ENCODE measurements around the gene PYGB.
A peak's percentile ranks its signal among the peaks of the same experiment; 100 is the strongest.

PYGB gene

GRCh38 chr20:25216199-25216945, 31.5 kb upstream of the PYGB start:
- DNase-seq = no peak

- no peak for DNase-seq
These were observed 30.4 kb upstream of the PYGB start for GRCh38 chr20:25217161-25218108.

- DNase-seq = no peak
These were observed 29.8 kb upstream of the PYGB start for GRCh38 chr20:25218109-25218486.

GRCh38 chr20:25218492-25218891, 29.4 kb upstream of the PYGB start:
- no peak for DNase-seq

GRCh38 chr20:25219365-25219764, 28.5 kb upstream of the PYGB start:
- no peak for DNase-seq

- no peak for DNase-seq
These were observed 27.7 kb upstream of the PYGB start for GRCh38 chr20:25220021-25220730.

- no peak for DNase-seq
These were observed 26.9 kb upstream of the PYGB start for GRCh38 chr20:25220810-25221591.

- no peak for DNase-seq
These were observed 26.1 kb upstream of the PYGB start for GRCh38 chr20:25221592-25222460.

GRCh38 chr20:25222461-25223178, 25.3 kb upstream of the PYGB start:
- no peak for DNase-seq

GRCh38 chr20:25223179-25223661, 24.7 kb upstream of the PYGB start:
- peak; percentile 15 for DNase-seq

GRCh38 chr20:25223765-25224720, 23.8 kb upstream of the PYGB start:
- DNase-seq = no peak

GRCh38 chr20:25224941-25225340, 22.9 kb upstream of the PYGB start:
- DNase-seq = no peak

- DNase-seq = no peak
These were observed 22.0 kb upstream of the PYGB start for GRCh38 chr20:25225642-25226432.

- DNase-seq = no peak
These were observed 21.2 kb upstream of the PYGB start for GRCh38 chr20:25226433-25227316.

- no peak for DNase-seq
These were observed 20.5 kb upstream of the PYGB start for GRCh38 chr20:25227317-25227831.

- no peak for DNase-seq
These were observed 18.3 kb upstream of the PYGB start for GRCh38 chr20:25229486-25230165.

Measured in CD4-positive, alpha-beta T cell treated with Interleukin-4 for 4 hours (primary cell).